Loucy (cell line): ENCODE data around the gene FDCSP.

ENCODE experiments used
- H2AFZ ChIP-seq: fragments of 200-600 bp; sonication (generic); 2 replicates; pipeline ENCODE4 v1.6.0; 2016; ENCODE audit warnings: antibody characterized with exemption, mild to moderate bottlenecking, low read length, moderate library complexity
- H3F3A ChIP-seq: fragments of 200-600 bp; 2 replicates; pipeline ENCODE4 v1.6.0; 2016; ENCODE audit warnings: antibody characterized with exemption, low read depth, mild to moderate bottlenecking
- H3K27me3 ChIP-seq: fragments of 200-600 bp; sonication (generic); 2 replicates; pipeline ENCODE4 v1.6.1; 2014; ENCODE audit warnings: low read length, mild to moderate bottlenecking; ENCODE audit not compliant: insufficient read depth, poor library complexity, severe bottlenecking
- H3K36me3 ChIP-seq: fragments of 200-600 bp; sonication (generic); 2 replicates; pipeline ENCODE4 v1.6.1; 2016; ENCODE audit warnings: low read length; ENCODE audit not compliant: insufficient read depth
- H3K4me1 ChIP-seq: fragments of 200-600 bp; sonication (generic); 2 replicates; pipeline ENCODE4 v1.5.1; 2014; ENCODE audit warnings: low read length, mild to moderate bottlenecking; ENCODE audit not compliant: insufficient read depth, poor library complexity, severe bottlenecking
- H3K4me2 ChIP-seq: fragments of 200-600 bp; sonication (generic); 2 replicates; pipeline ENCODE4 v1.6.0; 2014; ENCODE audit warnings: antibody characterized with exemption, low read length, low read depth, mild to moderate bottlenecking; ENCODE audit not compliant: poor library complexity, severe bottlenecking
- H3K4me3 ChIP-seq: fragments of 200-600 bp; sonication (generic); 2 replicates; pipeline ENCODE4 v1.5.1; 2014; ENCODE audit warnings: low read length, mild to moderate bottlenecking, mixed read lengths; ENCODE audit not compliant: poor library complexity, severe bottlenecking
- H3K79me2 ChIP-seq: fragments of 200-600 bp; sonication (generic); 2 replicates; pipeline ENCODE4 v1.6.1; 2014; ENCODE audit warnings: low read length; ENCODE audit not compliant: insufficient read depth
- H3K9ac ChIP-seq: fragments of 200-600 bp; sonication (generic); 2 replicates; pipeline ENCODE4 v1.6.0; 2014; ENCODE audit warnings: mild to moderate bottlenecking, low read depth, low read length, moderate library complexity; ENCODE audit not compliant: poor library complexity, severe bottlenecking
- H3K9me2 ChIP-seq: fragments of 200-600 bp; sonication (generic); replicated peaks from 2 replicates; pipeline ENCODE4 v1.6.1; 2016; ENCODE audit warnings: low read depth, low read length, mixed read lengths
- H3K9me3 ChIP-seq: fragments of 200-600 bp; sonication (generic); 2 replicates; pipeline ENCODE4 v1.6.1; 2014; ENCODE audit warnings: mild to moderate bottlenecking, antibody characterized with exemption, low read length, low read depth; ENCODE audit not compliant: insufficient read depth
- H4K20me1 ChIP-seq: fragments of 200-600 bp; sonication (generic); 2 replicates; pipeline ENCODE4 v1.6.0; 2014; ENCODE audit warnings: antibody characterized with exemption, low read length, mild to moderate bottlenecking; ENCODE audit not compliant: insufficient read depth, poor library complexity, severe bottlenecking
- CTCF ChIP-seq: fragments of 200-600 bp; sonication (generic); conservative IDR thresholded peaks from 2 replicates; pipeline ENCODE4 v1.5.1; 2014; ENCODE audit warnings: mild to moderate bottlenecking, antibody characterized with exemption, low read length
- EZH2phosphoT487 ChIP-seq: fragments of 200-600 bp; IDR thresholded peaks from 2 replicates; pipeline ENCODE4 v1.6.1; 2018; ENCODE audit warnings: antibody characterized with exemption, mild to moderate bottlenecking, moderate library complexity, borderline replicate concordance

FDCSP gene

DNA sequence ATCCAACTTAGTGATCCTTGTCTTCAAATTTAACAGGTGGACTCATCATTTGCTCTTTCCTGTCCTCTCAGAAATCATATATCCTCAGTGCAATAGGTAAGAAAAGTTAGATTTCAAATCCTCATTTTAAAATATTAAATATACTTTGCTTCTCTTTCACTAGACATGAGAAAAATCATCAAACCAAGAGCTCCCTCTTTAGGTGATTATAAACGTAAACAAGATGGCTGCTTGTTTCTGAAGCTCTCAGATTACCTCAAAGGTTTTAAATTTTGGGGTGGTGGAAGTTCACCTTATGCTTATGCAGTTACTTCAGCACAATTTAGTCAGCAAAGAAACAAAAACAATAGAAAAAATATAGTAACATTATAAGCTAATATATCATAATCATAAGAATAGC lies 43.8 kb downstream of the FDCSP start:
- Histone ChIP-seq H4K20me1 (no peaks in the 10 kb centered on the region), H3K79me2 (no peaks in the 10 kb centered on the region), H3K9ac (no peak overlapping the region), H3K4me2 (no peak overlapping the region), H3K9me3 (no peaks in the 10 kb centered on the region), H3K27me3 (no peaks in the 10 kb centered on the region), H3K36me3 (no peaks in the 10 kb centered on the region), H2AFZ (no peak overlapping the region), H3K4me1 (no peaks in the 10 kb centered on the region), H3F3A (no peaks in the 10 kb centered on the region), H3K9me2 (no peaks in the 10 kb centered on the region), H3K4me3 (no peak overlapping the region)
- TF ChIP-seq EZH2phosphoT487 (no peak), CTCF (peak; percentile 42)

DNA sequence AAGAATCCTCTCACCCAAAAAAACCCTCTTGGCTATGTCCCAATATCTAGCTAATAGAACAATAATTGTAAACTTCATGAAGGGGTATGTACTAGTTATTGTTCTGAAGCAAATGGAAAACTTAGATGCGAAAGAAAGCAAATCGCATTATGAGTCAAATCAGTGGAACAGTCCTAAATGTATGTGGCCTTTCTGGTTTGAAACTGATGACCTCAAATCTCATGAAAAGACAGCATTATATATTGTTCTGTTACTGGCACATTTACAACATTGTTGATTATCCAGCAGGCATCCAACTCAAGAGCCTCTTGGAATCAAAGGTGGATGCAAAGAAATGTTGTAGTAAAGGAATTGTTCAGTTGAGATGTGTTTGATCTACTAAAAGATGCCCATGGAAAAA lies 51.2 kb downstream of the FDCSP start:
- TF ChIP-seq CTCF = no peak
- H3K9me3 ChIP-seq = no peaks in the 10 kb centered on the region

DNA sequence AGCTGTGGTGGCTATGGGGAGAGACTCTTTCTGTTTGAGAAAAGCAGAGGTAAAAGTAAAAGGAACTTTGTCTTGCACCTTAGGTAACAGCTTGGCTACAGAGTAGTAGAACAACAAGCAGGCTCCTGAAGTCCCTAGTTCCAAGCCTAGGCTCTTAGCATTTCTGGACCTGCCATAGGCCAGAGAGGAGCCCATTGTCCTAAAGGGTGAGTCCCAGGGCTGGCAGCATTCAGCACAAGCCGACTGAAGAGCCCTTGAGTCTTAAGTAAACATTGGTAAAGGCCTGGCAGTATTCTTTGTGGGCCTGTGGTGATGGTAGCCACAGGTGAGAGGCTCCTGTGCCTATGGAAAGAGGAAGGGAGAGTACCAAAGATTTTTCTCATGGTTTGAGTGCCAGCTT lies 54.6 kb downstream of the FDCSP start:
- Histone ChIP-seq H3K4me1 (no peaks in the 10 kb centered on the region), H3K9me2 (no peaks in the 10 kb centered on the region), H3K9me3 (no peaks in the 10 kb centered on the region), H3K4me3 (no peak overlapping the region), H3K27me3 (no peaks in the 10 kb centered on the region), H2AFZ (no peak overlapping the region), H4K20me1 (no peaks in the 10 kb centered on the region), H3K79me2 (no peaks in the 10 kb centered on the region), H3F3A (no peaks in the 10 kb centered on the region), H3K36me3 (no peaks in the 10 kb centered on the region), H3K4me2 (no peak overlapping the region), H3K9ac (no peak overlapping the region)
- TF ChIP-seq EZH2phosphoT487 (no peak), CTCF (no peak)

More for the DNA sequence above, 51.2 kb downstream of the FDCSP start:
- no peak overlapping the region for H3K4me2 ChIP-seq
- H3K27me3 ChIP-seq = no peaks in the 10 kb centered on the region
- no peak overlapping the region for H3K9ac ChIP-seq
- no peaks in the 10 kb centered on the region for H3K79me2 ChIP-seq
- H3K36me3 ChIP-seq = no peaks in the 10 kb centered on the region
- H3K4me3 ChIP-seq = no peak overlapping the region
- no peaks in the 10 kb centered on the region for H3K9me2 ChIP-seq
- H4K20me1 ChIP-seq = no peaks in the 10 kb centered on the region
- H3K4me1 ChIP-seq = no peaks in the 10 kb centered on the region
- H2AFZ ChIP-seq = no peak overlapping the region
- no peaks in the 10 kb centered on the region for H3F3A ChIP-seq
